IMR-90 (cell line): ENCODE measurements around the gene NTM. TPM values are rescaled to one million over a fixed set of nuclear protein-coding genes. Genes with fewer than 3 reads are reported as not detected.

Experiments
- ATAC-seq: fragments of 200-7000 bp; cut with Tn5 transposase; 2 replicates; pipeline ENCODE4 v1.9.1; 2020; ENCODE audit warnings: low read depth, mild to moderate bottlenecking, moderate library complexity
- BruUV-seq: library from RNA; stranded (reverse); fragments of 400-500 nt; replicated peaks from 2 replicates; lab custom pipeline; 2021; lab: Mats Ljungman, UMichigan
- CTCF ChIA-PET: fragments of 300-600 bp; formaldehyde crosslinking; extraction: SDS; loops from one replicate; lab custom pipeline; 2021; ENCODE audit warnings: antibody characterized with exemption; lab: Yijun Ruan, JAX
- POLR2A ChIA-PET: fragments of 300-600 bp; sonication (Branson Sonifier 250); formaldehyde crosslinking; loops from one replicate; lab custom pipeline; 2022; ENCODE audit warnings: antibody characterized with exemption; ENCODE audit not compliant: unreplicated experiment; lab: Charles Lee
- DNase-seq: peaks from one replicate; pipeline ENCODE4 v3.0.0; 2013
- H2AFZ ChIP-seq: replicated peaks from 2 replicates; pipeline ENCODE3; 2013; ENCODE audit warnings: low read length, mild to moderate bottlenecking; ENCODE audit not compliant: poor library complexity
- H2AK5ac ChIP-seq: 2 replicates; pipeline ENCODE4 v1.6.1; 2013; ENCODE audit warnings: low read depth, low read length, inconsistent platforms
- H2AK9ac ChIP-seq: replicated peaks from 2 replicates; pipeline ENCODE3; 2013; ENCODE audit warnings: mild to moderate bottlenecking, low read depth, low read length, moderate library complexity; ENCODE audit not compliant: poor library complexity
- H2BK120ac ChIP-seq: 2 replicates; pipeline ENCODE4 v1.6.1; 2013; ENCODE audit warnings: low read depth, low read length, inconsistent platforms
- H2BK15ac ChIP-seq: 3 replicates; pipeline ENCODE4 v1.6.1; 2013; ENCODE audit warnings: low read depth, low read length, inconsistent platforms
- H2BK20ac ChIP-seq: 2 replicates; pipeline ENCODE4 v1.6.1; 2013; ENCODE audit warnings: low read depth, mild to moderate bottlenecking, inconsistent platforms, low read length, moderate library complexity
- H2BK5ac ChIP-seq: 2 replicates; pipeline ENCODE4 v1.6.1; 2013; ENCODE audit warnings: mild to moderate bottlenecking, low read depth, low read length, inconsistent platforms; ENCODE audit not compliant: poor library complexity, severe bottlenecking
- H3K14ac ChIP-seq: replicated peaks from 2 replicates; pipeline ENCODE4 v1.6.1; 2013; ENCODE audit warnings: low read depth, low read length, inconsistent platforms
- H3K18ac ChIP-seq: 2 replicates; pipeline ENCODE4 v1.6.1; 2013; ENCODE audit warnings: low read depth, low read length, control low read depth
- H3K23ac ChIP-seq: 2 replicates; pipeline ENCODE4 v1.6.1; 2013; ENCODE audit warnings: low read depth, low read length, inconsistent platforms
- H3K27ac ChIP-seq: 2 replicates; pipeline ENCODE4 v1.5.1; 2013; ENCODE audit warnings: mild to moderate bottlenecking, control low read depth, low read length; ENCODE audit not compliant: insufficient read depth
- H3K27me3 ChIP-seq: 2 replicates; pipeline ENCODE4 v1.6.1; 2013; ENCODE audit warnings: low read length; ENCODE audit not compliant: control insufficient read depth, insufficient read depth
- H3K36me3 ChIP-seq: 2 replicates; pipeline ENCODE4 v1.6.1; 2013; ENCODE audit warnings: low read length, mixed read lengths; ENCODE audit not compliant: control insufficient read depth, insufficient read depth
- H3K4ac ChIP-seq: 2 replicates; pipeline ENCODE4 v1.6.1; 2013; ENCODE audit warnings: low read depth, low read length, inconsistent platforms
- H3K4me1 ChIP-seq: 2 replicates; pipeline ENCODE4 v1.6.1; 2013; ENCODE audit warnings: low read length, mixed read lengths; ENCODE audit not compliant: control insufficient read depth, insufficient read depth
- H3K4me2 ChIP-seq: 2 replicates; pipeline ENCODE4 v1.6.1; 2013; ENCODE audit warnings: low read depth, mild to moderate bottlenecking, control low read depth, low read length, moderate library complexity
- H3K4me3 ChIP-seq: 2 replicates; pipeline ENCODE4 v1.5.1; 2013; ENCODE audit warnings: low read depth, mild to moderate bottlenecking, control low read depth, low read length, moderate library complexity; ENCODE audit not compliant: insufficient read depth
- H3K56ac ChIP-seq: 2 replicates; pipeline ENCODE4 v1.6.1; 2013; ENCODE audit warnings: low read length, inconsistent platforms; ENCODE audit not compliant: insufficient read depth; ENCODE audit errors: extremely low read depth
- H3K79me1 ChIP-seq, 2 experiments: 2 replicates each; pipeline ENCODE4 v1.6.1; 2013; ENCODE audit warnings: low read length in 2 of 2, inconsistent platforms in 1 of 2, low read depth in 1 of 2
- H3K9ac ChIP-seq: 2 replicates; pipeline ENCODE4 v1.6.1; 2013; ENCODE audit warnings: low read depth, low read length, control low read depth
- H3K9me1 ChIP-seq: 2 replicates; pipeline ENCODE4 v1.6.1; 2013; ENCODE audit warnings: low read length, inconsistent platforms; ENCODE audit not compliant: insufficient read depth
- H3K9me3 ChIP-seq: 2 replicates; pipeline ENCODE4 v1.6.1; 2013; ENCODE audit warnings: low read length; ENCODE audit not compliant: control insufficient read depth, insufficient read depth
- H4K20me1 ChIP-seq: 2 replicates; pipeline ENCODE4 v1.6.1; 2013; ENCODE audit warnings: low read length, inconsistent platforms; ENCODE audit not compliant: insufficient read depth
- H4K5ac ChIP-seq: 2 replicates; pipeline ENCODE4 v1.6.1; 2013; ENCODE audit warnings: mild to moderate bottlenecking, low read depth, low read length, control low read depth
- H4K8ac ChIP-seq, 2 experiments: 2 replicates each; pipeline ENCODE4 v1.6.1; 2013; ENCODE audit warnings: low read depth in 2 of 2, low read length in 2 of 2, control low read depth in 1 of 2, inconsistent platforms in 1 of 2
- H4K91ac ChIP-seq: 2 replicates; pipeline ENCODE4 v1.6.1; 2013; ENCODE audit warnings: low read depth, low read length, inconsistent platforms; ENCODE audit not compliant: insufficient read depth
- BHLHE40 ChIP-seq: fragments of 150-350 bp; IDR thresholded peaks from 2 replicates; pipeline ENCODE4 v1.6.1; 2016; ENCODE audit warnings: mild to moderate bottlenecking, low read depth, low read length
- CEBPB ChIP-seq: IDR thresholded peaks from 2 replicates; pipeline ENCODE4 v1.6.1; 2012; ENCODE audit warnings: low read depth, low read length, improper control_type of control experiment
- CHD1 ChIP-seq: IDR thresholded peaks from 2 replicates; pipeline ENCODE4 v1.6.1; 2012; ENCODE audit warnings: low read depth, low read length, improper control_type of control experiment
- CTCF ChIP-seq: conservative IDR thresholded peaks from 2 replicates; pipeline ENCODE4 v1.5.1; 2012; ENCODE audit warnings: mild to moderate bottlenecking, low read depth, low read length, improper control_type of control experiment
- ELK1 ChIP-seq: fragments of 150-350 bp; IDR thresholded peaks from 2 replicates; pipeline ENCODE4 v1.6.1; 2016; ENCODE audit warnings: low read depth, mild to moderate bottlenecking, low read length, moderate library complexity, borderline replicate concordance
- FOS ChIP-seq: fragments of 150-350 bp; IDR thresholded peaks from 2 replicates; pipeline ENCODE4 v1.6.1; 2016; ENCODE audit warnings: low read depth, low read length
- MAFK ChIP-seq: IDR thresholded peaks from 2 replicates; pipeline ENCODE4 v1.6.1; 2012; ENCODE audit warnings: low read depth, low read length, improper control_type of control experiment
- MAZ ChIP-seq: IDR thresholded peaks from 2 replicates; pipeline ENCODE4 v1.6.1; 2012; ENCODE audit warnings: low read depth, mild to moderate bottlenecking, low read length, improper control_type of control experiment, moderate library complexity, borderline replicate concordance
- MXI1 ChIP-seq: IDR thresholded peaks from 2 replicates; pipeline ENCODE4 v1.6.1; 2012; ENCODE audit warnings: low read depth, mild to moderate bottlenecking, low read length, moderate library complexity, borderline replicate concordance
- NFE2L2 ChIP-seq: fragments of 150-350 bp; IDR thresholded peaks from 2 replicates; pipeline ENCODE4 v1.6.1; 2016; ENCODE audit warnings: low read depth, mild to moderate bottlenecking, low read length
- POLR2A ChIP-seq: IDR thresholded peaks from 2 replicates; pipeline ENCODE4 v1.6.1; 2012; ENCODE audit warnings: mild to moderate bottlenecking, low read depth, low read length
- RAD21 ChIP-seq: IDR thresholded peaks from 2 replicates; pipeline ENCODE4 v1.6.1; 2012; ENCODE audit warnings: low read length, improper control_type of control experiment
- RCOR1 ChIP-seq: IDR thresholded peaks from 2 replicates; pipeline ENCODE4 v1.6.1; 2012; ENCODE audit warnings: mild to moderate bottlenecking, low read length, improper control_type of control experiment; ENCODE audit not compliant: insufficient replicate concordance
- RFX5 ChIP-seq: IDR thresholded peaks from 2 replicates; pipeline ENCODE4 v1.8.0; 2012; ENCODE audit warnings: low read depth, mild to moderate bottlenecking, low read length, moderate library complexity
- SMC3 ChIP-seq: fragments of 150-350 bp; IDR thresholded peaks from 2 replicates; pipeline ENCODE4 v1.6.1; 2016; ENCODE audit warnings: low read depth, mild to moderate bottlenecking, antibody characterized with exemption, low read length, moderate library complexity
- USF2 ChIP-seq: fragments of 150-350 bp; IDR thresholded peaks from 2 replicates; pipeline ENCODE4 v1.6.1; 2017; ENCODE audit warnings: mild to moderate bottlenecking, antibody characterized with exemption, low read length, low read depth
- WGBS, 2 experiments: methylation state at CpG; one replicate each; pipeline versions ENCODE4 v1.1.5 to v1.1.7; 2013; ENCODE audit warnings: missing lambda C conversion rate in 2 of 2; ENCODE audit not compliant: insufficient read length in 1 of 2; ENCODE audit errors: extremely low coverage in 2 of 2; 5-methylcytosine and 5-hydroxymethylcytosine counted together
- dilution Hi-C: fragments of 300-500 bp; cut with HindIII; formaldehyde crosslinking; loops from one replicate; pipeline ENCODE4 v1.14.3; 2018; ENCODE audit warnings: low sequenced_read_pairs; ENCODE audit not compliant: unreplicated experiment
- in situ Hi-C: fragments of 300-500 bp; cut with MboI; formaldehyde crosslinking; loops from 3 replicates; pipeline ENCODE4 v1.14.3; 2019; ENCODE audit warnings: low sequenced_read_pairs, inconsistent platforms, mixed read lengths
- intact Hi-C: fragments of 100-400 bp; cut with micrococcal nuclease; formaldehyde crosslinking; loops from 2 replicates; pipeline ENCODE4 v1.10.0; 2022
- polyA plus RNA-seq, 3 experiments: library from polyadenylated mRNA; depleted of rRNA; stranded (reverse); fragments of >200 nt; gene quantifications; 2 replicates each; pipeline ENCODE4 v1.2.3, GENCODE V29; 2012; ENCODE audit warnings: low replicate concordance in 1 of 3
- total RNA-seq: library from RNA; depleted of rRNA; stranded (reverse); fragments of >200 nt; gene quantifications from 2 replicates; pipeline ENCODE4 v1.2.3, GENCODE V29; 2012

The NTM gene
- total and polyA plus RNA-seq, 2 of the 4 experiments (the other 2 are of a cell fraction) = 19.5 to 25.5 TPM

- Histone ChIP-seq H3K4ac (no peak overlapping the region), H2BK120ac (no peak overlapping the region), H2AK9ac (no peak overlapping the region), H3K14ac (no peak overlapping the region), H2BK15ac (no peak overlapping the region), H3K4me3 (no peak overlapping the region), H4K20me1 (no peaks in the 10 kb centered on the region), H2BK5ac (no peak overlapping the region), H2AFZ (no peak overlapping the region), H3K4me2 (no peak overlapping the region), H3K23ac (no peak overlapping the region), H3K18ac (no peak overlapping the region), H3K56ac (no peak overlapping the region), H3K4me1 (no peaks in the 10 kb centered on the region), H4K8ac (no peak overlapping the region), H3K36me3 (no peaks in the 10 kb centered on the region), H3K27me3 (peaks cover 13% of the 10 kb centered on the region), H2AK5ac (no peak overlapping the region), H4K5ac (no peak overlapping the region), H3K79me1 (no peaks in the 10 kb centered on the region), H3K27ac (no peak overlapping the region), H3K9ac (no peak overlapping the region), H3K9me3 (no peaks in the 10 kb centered on the region), H2BK20ac (no peak overlapping the region), H3K9me1 (no peaks in the 10 kb centered on the region), H4K91ac (no peak overlapping the region)
- DNase-seq = no peak
- intact Hi-C loops (no loop called here), dilution Hi-C loops (no loop called here), in situ Hi-C loops (no loop called here)
- TF ChIP-seq CHD1 (no peak), RCOR1 (no peak), USF2 (no peak), ELK1 (no peak), RAD21 (no peak), CTCF (no peak), POLR2A (no peak), MXI1 (no peak), CEBPB (no peak), MAZ (no peak), FOS (no peak), MAFK (no peak), BHLHE40 (no peak), RFX5 (no peak), NFE2L2 (no peak), SMC3 (no peak)
- no TSS peak for BruUV-seq
- ChIA-PET CTCF (interaction anchor here (0.5 kb wide), 1 partner anchor 525 kb away, joined by 7 read pairs; no protein-coding TSS in a partner anchor), POLR2A (no interaction called here)
- no peak for ATAC-seq
- WGBS, 2 experiments = no CpG with 5 or more reads among the region's 9 CpGs
These were observed 2.8 kb downstream of the NTM start for GRCh38 chr11:131373095-131373725.
